Endodermal cell (in vitro differentiated cells): ENCODE data around the gene GABBR1. TPM values are rescaled to one million over a fixed set of nuclear protein-coding genes. Genes with fewer than 3 reads are reported as not detected.

Experiments used
- DNase-seq: peaks from one replicate; pipeline ENCODE4 v3.0.0-alpha.2; 2017
- H3K27ac ChIP-seq: 2 replicates; pipeline ENCODE4 v1.5.1; 2013; ENCODE audit warnings: mild to moderate bottlenecking, low read depth, low read length, moderate library complexity
- H3K27me3 ChIP-seq: 2 replicates; pipeline ENCODE4 v1.6.1; 2013; ENCODE audit warnings: mild to moderate bottlenecking, low read length, moderate library complexity; ENCODE audit not compliant: insufficient read depth, control insufficient read depth, poor library complexity, severe bottlenecking
- H3K36me3 ChIP-seq: 2 replicates; pipeline ENCODE4 v1.7.0; 2013; ENCODE audit warnings: mild to moderate bottlenecking, low read length, moderate library complexity; ENCODE audit not compliant: control insufficient read depth, insufficient read depth
- H3K4me1 ChIP-seq: one replicate; pipeline ENCODE4 v1.7.0; 2013; ENCODE audit warnings: low read length; ENCODE audit not compliant: control insufficient read depth, insufficient read depth
- H3K4me3 ChIP-seq: 2 replicates; pipeline ENCODE4 v1.5.1; 2013; ENCODE audit warnings: mild to moderate bottlenecking, low read length, moderate library complexity
- H3K9ac ChIP-seq: 2 replicates; pipeline ENCODE4 v1.6.1; 2013; ENCODE audit warnings: mild to moderate bottlenecking, low read length, moderate library complexity; ENCODE audit not compliant: poor library complexity, severe bottlenecking; ENCODE audit errors: extremely low read depth
- H3K9me3 ChIP-seq: 2 replicates; pipeline ENCODE4 v1.6.1; 2013; ENCODE audit warnings: mild to moderate bottlenecking, low read length, moderate library complexity; ENCODE audit not compliant: control insufficient read depth
- H3K27ac Mint-ChIP-seq: 2 replicates; pipeline ENCODE4 v1.8.0; 2020; ENCODE audit warnings: mixed read lengths
- H3K27me3 Mint-ChIP-seq: 2 replicates; pipeline ENCODE4 v1.8.0; 2021; ENCODE audit warnings: mild to moderate bottlenecking, mixed read lengths; ENCODE audit not compliant: insufficient read depth
- H3K36me3 Mint-ChIP-seq: 2 replicates; pipeline ENCODE4 v1.8.0; 2020; ENCODE audit warnings: low read depth, mixed read lengths
- H3K4me1 Mint-ChIP-seq: 2 replicates; pipeline ENCODE4 v1.8.0; 2020; ENCODE audit warnings: mixed read lengths
- H3K4me3 Mint-ChIP-seq: 2 replicates; pipeline ENCODE4 v1.8.0; 2020; ENCODE audit warnings: mild to moderate bottlenecking, moderate library complexity, mixed read lengths
- H3K9me3 Mint-ChIP-seq: 2 replicates; pipeline ENCODE4 v1.8.0; 2020; ENCODE audit warnings: mild to moderate bottlenecking, mixed read lengths
- WGBS, 2 experiments: methylation state at CpG; one replicate each; pipeline versions ENCODE4 v1.1.5 to v1.1.7; 2013; ENCODE audit warnings: missing lambda C conversion rate in 2 of 2, mixed read lengths in 1 of 2; ENCODE audit not compliant: insufficient coverage in 1 of 2, insufficient read length in 1 of 2; 5-methylcytosine and 5-hydroxymethylcytosine counted together
- total RNA-seq, 2 donors: library from RNA; stranded (reverse); fragmentation: NEBNext Ultra II Directional in 1 of 2; extraction: Animal tissue kit (Norgen Biotek cat#: 25700) in 1 of 2; gene quantifications; 2 replicates in 1 of 2; 3 replicates in 1 of 2; pipeline ENCODE4 v1.2.1, GENCODE V29; 2021
- TF ChIP-seq, protein P1 (sequence below): fragments of 200-600 bp; sonication (generic); conservative IDR thresholded peaks from 2 replicates; pipeline ENCODE4 v1.5.0; 2021; ENCODE audit warnings: antibody characterized with exemption, mild to moderate bottlenecking

GABBR1 gene
- total RNA-seq, 2 donors from 2014 or later = 81.8 to 99.1 TPM

DNA sequence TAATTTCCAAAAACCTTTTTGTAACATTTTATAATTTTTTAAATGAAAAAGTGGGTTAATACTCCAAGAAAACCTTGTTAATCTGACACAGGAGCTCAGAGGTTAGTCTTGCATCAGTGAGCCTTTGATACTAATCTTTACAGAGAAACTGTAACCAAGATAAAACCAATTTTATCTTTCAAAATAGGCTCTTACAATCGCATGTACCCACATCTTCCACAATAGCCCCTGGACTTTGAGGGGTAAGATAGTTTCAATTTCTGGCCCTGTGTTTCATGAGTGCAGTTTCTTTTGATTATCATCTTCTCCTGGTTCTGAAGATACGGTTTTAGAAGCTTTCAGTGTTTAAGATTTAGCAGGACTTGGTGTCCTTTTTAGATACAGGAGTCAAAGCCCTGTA, 110.8 kb downstream of the GABBR1 start:
- peaks cover 1% of the 10 kb centered on the region for H3K27me3 Mint-ChIP-seq
- H3K4me1 Mint-ChIP-seq = no peaks in the 10 kb centered on the region
- H3K9ac ChIP-seq = no peak overlapping the region
- no peak overlapping the region for H3K27ac Mint-ChIP-seq
- WGBS, 2 experiments = 80% methylated on average over 2 of the region's 2 CpGs; no CpG with 5 or more reads in 1 of the 2 experiments
- H3K4me1 ChIP-seq = no peaks in the 10 kb centered on the region
- peaks cover 24% of the 10 kb centered on the region for H3K9me3 ChIP-seq
- H3K4me3 ChIP-seq = no peak overlapping the region
- H3K27me3 ChIP-seq = no peaks in the 10 kb centered on the region
- no peak overlapping the region for H3K4me3 Mint-ChIP-seq
- H3K36me3 Mint-ChIP-seq = no peaks in the 10 kb centered on the region
- no peak for DNase-seq
- TF ChIP-seq, protein P1, sequence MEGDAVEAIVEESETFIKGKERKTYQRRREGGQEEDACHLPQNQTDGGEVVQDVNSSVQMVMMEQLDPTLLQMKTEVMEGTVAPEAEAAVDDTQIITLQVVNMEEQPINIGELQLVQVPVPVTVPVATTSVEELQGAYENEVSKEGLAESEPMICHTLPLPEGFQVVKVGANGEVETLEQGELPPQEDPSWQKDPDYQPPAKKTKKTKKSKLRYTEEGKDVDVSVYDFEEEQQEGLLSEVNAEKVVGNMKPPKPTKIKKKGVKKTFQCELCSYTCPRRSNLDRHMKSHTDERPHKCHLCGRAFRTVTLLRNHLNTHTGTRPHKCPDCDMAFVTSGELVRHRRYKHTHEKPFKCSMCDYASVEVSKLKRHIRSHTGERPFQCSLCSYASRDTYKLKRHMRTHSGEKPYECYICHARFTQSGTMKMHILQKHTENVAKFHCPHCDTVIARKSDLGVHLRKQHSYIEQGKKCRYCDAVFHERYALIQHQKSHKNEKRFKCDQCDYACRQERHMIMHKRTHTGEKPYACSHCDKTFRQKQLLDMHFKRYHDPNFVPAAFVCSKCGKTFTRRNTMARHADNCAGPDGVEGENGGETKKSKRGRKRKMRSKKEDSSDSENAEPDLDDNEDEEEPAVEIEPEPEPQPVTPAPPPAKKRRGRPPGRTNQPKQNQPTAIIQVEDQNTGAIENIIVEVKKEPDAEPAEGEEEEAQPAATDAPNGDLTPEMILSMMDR = no peak
- H3K36me3 ChIP-seq = no peaks in the 10 kb centered on the region
- peaks cover 19% of the 10 kb centered on the region for H3K9me3 Mint-ChIP-seq
- no peak overlapping the region for H3K27ac ChIP-seq

DNA sequence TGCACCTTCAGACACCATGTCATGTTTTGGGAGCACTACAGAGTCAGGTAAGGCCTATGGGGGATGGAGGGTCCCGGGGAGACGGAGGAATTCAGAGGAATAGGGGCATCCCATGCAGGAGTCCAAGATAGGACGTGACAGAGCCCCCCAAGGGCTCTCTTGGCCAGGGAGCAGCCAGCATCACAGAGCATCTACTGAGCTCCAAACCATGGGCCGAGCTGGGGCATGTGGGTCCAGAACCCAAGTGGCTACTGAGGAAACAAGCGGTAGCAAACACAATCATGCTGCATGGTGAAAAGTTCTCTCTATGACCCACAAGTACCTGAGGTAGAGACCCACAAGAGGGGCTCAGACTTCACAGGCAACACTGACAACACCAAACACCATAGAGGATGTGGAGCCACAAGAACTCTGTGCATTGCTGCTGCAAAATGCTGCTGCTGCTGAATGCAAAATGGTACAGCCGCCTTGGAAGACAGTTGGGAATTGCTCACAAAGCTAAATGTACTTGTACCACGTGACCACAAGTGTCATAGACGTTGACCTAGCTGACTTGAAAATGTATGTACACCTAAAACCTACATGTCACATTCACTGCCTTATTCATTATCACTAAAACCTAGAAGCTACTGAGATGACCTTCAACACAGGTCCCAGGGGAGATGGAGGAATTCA, 111.8 kb downstream of the GABBR1 start:
- no peak overlapping the region for H3K27ac ChIP-seq
- peak; percentile 14 for DNase-seq
- 58 to 60% methylated on average over 4 to 8 of the region's 8 CpGs for WGBS, 2 experiments
- Mint-ChIP-seq H3K9me3 (peaks cover 19% of the 10 kb centered on the region), H3K4me3 (no peak overlapping the region), H3K36me3 (no peaks in the 10 kb centered on the region), H3K27ac (no peak overlapping the region), H3K27me3 (no peaks in the 10 kb centered on the region), H3K4me1 (no peaks in the 10 kb centered on the region)
- peaks cover 24% of the 10 kb centered on the region for H3K9me3 ChIP-seq
- no peak overlapping the region for H3K4me3 ChIP-seq
- H3K36me3 ChIP-seq = no peaks in the 10 kb centered on the region
- no peaks in the 10 kb centered on the region for H3K27me3 ChIP-seq
- no peaks in the 10 kb centered on the region for H3K4me1 ChIP-seq
- TF ChIP-seq, protein P1 = no peak
- no peak overlapping the region for H3K9ac ChIP-seq

DNA sequence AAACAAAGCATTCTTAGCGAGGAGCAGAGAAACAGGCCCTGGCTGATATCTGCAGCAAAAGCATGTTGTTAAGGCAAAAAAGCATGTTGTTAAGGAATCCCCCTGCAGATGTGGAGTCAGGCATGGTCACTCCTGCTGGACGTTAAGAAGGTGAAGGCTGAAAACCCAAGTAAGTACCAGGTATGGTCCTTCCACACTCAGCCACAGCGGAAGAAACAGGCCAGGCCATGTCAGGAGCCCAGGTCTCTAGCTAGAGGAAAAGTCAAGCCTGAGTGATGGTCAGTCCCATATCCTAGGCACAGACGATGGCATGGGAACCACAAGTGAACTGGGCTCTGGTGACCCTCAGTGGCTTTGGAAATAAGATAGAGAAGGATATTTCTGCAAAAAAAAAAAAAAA, 112.8 kb downstream of the GABBR1 start:
- Histone ChIP-seq H3K4me1 (no peaks in the 10 kb centered on the region), H3K36me3 (no peaks in the 10 kb centered on the region), H3K9ac (no peak overlapping the region), H3K4me3 (no peak overlapping the region), H3K27ac (no peak overlapping the region), H3K9me3 (peaks cover 24% of the 10 kb centered on the region), H3K27me3 (no peaks in the 10 kb centered on the region)
- TF ChIP-seq, protein P1 = no peak
- no peak overlapping the region for H3K27ac Mint-ChIP-seq
- H3K27me3 Mint-ChIP-seq = no peaks in the 10 kb centered on the region
- peaks cover 19% of the 10 kb centered on the region for H3K9me3 Mint-ChIP-seq
- H3K36me3 Mint-ChIP-seq = no peaks in the 10 kb centered on the region
- 84 to 95% methylated on average over 3 to 4 of the region's 4 CpGs for WGBS, 2 experiments
- H3K4me1 Mint-ChIP-seq = no peaks in the 10 kb centered on the region
- no peak overlapping the region for H3K4me3 Mint-ChIP-seq
- peak; percentile 8 for DNase-seq
